ENCODE data around the gene NEURL1B.

NEURL1B gene

GRCh38 chr5:172596638-172597231 is 44.3 kb upstream of the NEURL1B start:
- TF ChIP-seq USF1 (IDR thresholded peaks at IDR 0.05) (no peak), FOXM1 (IDR thresholded peaks at IDR 0.05; ENCODE audit: borderline replicate concordance, low read depth) (no peak), CREB1 (IDR thresholded peaks at IDR 0.05; ENCODE audit: low read depth) (no peak), ZBTB7A (IDR thresholded peaks at IDR 0.05; ENCODE audit: low read depth) (no peak), YY1 (IDR thresholded peaks at IDR 0.05; ENCODE audit: low read depth) (no peak), REST (IDR thresholded peaks at IDR 0.05; ENCODE audit: low read depth) (no peak), EGR1 (IDR thresholded peaks at IDR 0.05) (no peak), EP300 (IDR thresholded peaks at IDR 0.05; ENCODE audit: borderline replicate concordance) (no peak), TCF12 (IDR thresholded peaks at IDR 0.05; ENCODE audit: low read depth) (no peak), NFIC (IDR thresholded peaks at IDR 0.05) (no peak), MAX (IDR thresholded peaks at IDR 0.05) (no peak), TEAD4 (IDR thresholded peaks at IDR 0.05) (no peak), RAD21 (IDR thresholded peaks at IDR 0.05; ENCODE audit: low read depth) (no peak), CEBPB (IDR thresholded peaks at IDR 0.05) (no peak), TAF1 (IDR thresholded peaks at IDR 0.05; ENCODE audit: low read depth) (no peak)

GRCh38 chr5:172597755-172598155 is 43.3 kb upstream of the NEURL1B start:
- TF ChIP-seq TAF1 (IDR thresholded peaks at IDR 0.05; ENCODE audit: low read depth), result no peak
- no peak for TF ChIP-seq USF1 (IDR thresholded peaks at IDR 0.05)
- no peak for TF ChIP-seq YY1 (IDR thresholded peaks at IDR 0.05; ENCODE audit: low read depth)
- TF ChIP-seq MAX (IDR thresholded peaks at IDR 0.05), result no peak
- TF ChIP-seq EGR1 (IDR thresholded peaks at IDR 0.05), result no peak
- TF ChIP-seq RAD21 (IDR thresholded peaks at IDR 0.05; ENCODE audit: low read depth), result no peak
- no peak for TF ChIP-seq ZBTB7A (IDR thresholded peaks at IDR 0.05; ENCODE audit: low read depth)
- TF ChIP-seq TEAD4 (IDR thresholded peaks at IDR 0.05), result no peak

GRCh38 chr5:172598251-172599203 is 42.5 kb upstream of the NEURL1B start:
- TF ChIP-seq TCF12 (IDR thresholded peaks at IDR 0.05; ENCODE audit: low read depth) (no peak), YY1 (IDR thresholded peaks at IDR 0.05; ENCODE audit: low read depth) (no peak), USF1 (IDR thresholded peaks at IDR 0.05) (no peak), REST (IDR thresholded peaks at IDR 0.05; ENCODE audit: low read depth) (no peak), RAD21 (IDR thresholded peaks at IDR 0.05; ENCODE audit: low read depth) (no peak), MAX (IDR thresholded peaks at IDR 0.05) (no peak), CREB1 (IDR thresholded peaks at IDR 0.05; ENCODE audit: low read depth) (no peak), TEAD4 (IDR thresholded peaks at IDR 0.05) (no peak), ZBTB7A (IDR thresholded peaks at IDR 0.05; ENCODE audit: low read depth) (no peak), FOXM1 (IDR thresholded peaks at IDR 0.05; ENCODE audit: borderline replicate concordance, low read depth) (no peak), NFIC (IDR thresholded peaks at IDR 0.05) (no peak), EGR1 (IDR thresholded peaks at IDR 0.05) (no peak)

- no peak for TF ChIP-seq TEAD4 (IDR thresholded peaks at IDR 0.05)
- TF ChIP-seq EP300 (IDR thresholded peaks at IDR 0.05; ENCODE audit: borderline replicate concordance), result no peak
- TF ChIP-seq FOXM1 (IDR thresholded peaks at IDR 0.05; ENCODE audit: borderline replicate concordance, low read depth), result no peak
- no peak for TF ChIP-seq CREB1 (IDR thresholded peaks at IDR 0.05; ENCODE audit: low read depth)
- no peak for TF ChIP-seq NFIC (IDR thresholded peaks at IDR 0.05)
- no peak for TF ChIP-seq USF1 (IDR thresholded peaks at IDR 0.05)
- TF ChIP-seq MAX (IDR thresholded peaks at IDR 0.05), result no peak
- no peak for TF ChIP-seq RAD21 (IDR thresholded peaks at IDR 0.05; ENCODE audit: low read depth)
- no peak for TF ChIP-seq TAF1 (IDR thresholded peaks at IDR 0.05; ENCODE audit: low read depth)
- no peak for TF ChIP-seq ZBTB7A (IDR thresholded peaks at IDR 0.05; ENCODE audit: low read depth)
- TF ChIP-seq CEBPB (IDR thresholded peaks at IDR 0.05), result no peak
- no peak for TF ChIP-seq EGR1 (IDR thresholded peaks at IDR 0.05)
- no peak for TF ChIP-seq REST (IDR thresholded peaks at IDR 0.05; ENCODE audit: low read depth)
Observed at GRCh38 chr5:172599204-172599567, 41.9 kb upstream of the NEURL1B start.
